Naive thymus-derived CD4-positive, alpha-beta T cell (primary cell): ENCODE measurements around the gene OR2V2. TPM values are rescaled to one million over a fixed set of nuclear protein-coding genes. Genes with fewer than 3 reads are reported as not detected.
"Not testable (repeated sequence)": the region's sequence is repeated elsewhere in the genome, so short reads cannot be mapped to it uniquely, and the experiment has no call there.

Experiments
- ATAC-seq: fragments of 150-1000 bp; cut with Tn5 transposase; 2 replicates; pipeline ENCODE4 v1.10.0; 2021; ENCODE audit warnings: mild to moderate bottlenecking, moderate library complexity
- CTCF ChIA-PET: fragments of 350-600 bp; sonication (Branson Sonifier 250); formaldehyde crosslinking; loops from one replicate; lab custom pipeline; 2021; ENCODE audit warnings: antibody characterized with exemption; lab: Charles Lee
- POLR2A ChIA-PET: fragments of 350-600 bp; sonication (Branson Sonifier 250); formaldehyde crosslinking; loops from one replicate; lab custom pipeline; 2021; ENCODE audit warnings: antibody characterized with exemption, inconsistent platforms; lab: Charles Lee
- DNase-seq, 9 donors: peaks; one replicate each; pipeline versions ENCODE4 v3.0.0 to v3.0.0-alpha.2; 2020 to 2022; ENCODE audit warnings: mixed read lengths in 1 of 9
- H3K27ac ChIP-seq: one replicate; pipeline ENCODE4 v1.7.0; 2013; ENCODE audit warnings: mild to moderate bottlenecking, low read depth, low read length, moderate library complexity
- H3K27me3 ChIP-seq, 2 donors: one replicate each; pipeline ENCODE4 v1.7.0; 2013; ENCODE audit warnings: low read length in 2 of 2, mild to moderate bottlenecking in 2 of 2, moderate library complexity in 2 of 2; ENCODE audit not compliant: control insufficient read depth in 2 of 2, insufficient read depth in 2 of 2
- H3K36me3 ChIP-seq, 3 experiments: 1 replicate in 2 of 3; 2 replicates in 1 of 3; pipeline ENCODE4 v1.7.0; 2013; ENCODE audit warnings: low read length in 3 of 3, mild to moderate bottlenecking in 3 of 3, moderate library complexity in 1 of 3; ENCODE audit not compliant: insufficient read depth in 3 of 3, control insufficient read depth in 2 of 3
- H3K4me1 ChIP-seq, 2 donors: one replicate each; pipeline ENCODE4 v1.7.0; 2013; ENCODE audit warnings: low read length in 2 of 2, mild to moderate bottlenecking in 2 of 2, moderate library complexity in 1 of 2; ENCODE audit not compliant: control insufficient read depth in 2 of 2, insufficient read depth in 2 of 2
- H3K4me3 ChIP-seq: 2 replicates; pipeline ENCODE4 v1.7.0; 2013; ENCODE audit warnings: mild to moderate bottlenecking, low read length
- H3K9me3 ChIP-seq, 3 experiments: 1 replicate in 2 of 3; 2 replicates in 1 of 3; pipeline ENCODE4 v1.7.0; 2013; ENCODE audit warnings: low read length in 3 of 3; ENCODE audit not compliant: control insufficient read depth in 2 of 3
- H3K27ac Mint-ChIP-seq, 9 donors: one replicate each; pipeline ENCODE4 v1.8.0; 2020 to 2022; ENCODE audit warnings: mixed read lengths in 9 of 9, mild to moderate bottlenecking in 8 of 9, moderate library complexity in 5 of 9, inconsistent platforms in 2 of 9
- H3K27me3 Mint-ChIP-seq, 5 donors: one replicate each; pipeline ENCODE4 v1.8.0; 2021 to 2022; ENCODE audit warnings: mixed read lengths in 5 of 5, mild to moderate bottlenecking in 1 of 5
- H3K36me3 Mint-ChIP-seq, 5 donors: one replicate each; pipeline ENCODE4 v1.8.0; 2020 to 2022; ENCODE audit warnings: mixed read lengths in 5 of 5, mild to moderate bottlenecking in 3 of 5, inconsistent platforms in 1 of 5
- H3K4me1 Mint-ChIP-seq, 7 donors: one replicate each; pipeline ENCODE4 v1.8.0; 2020 to 2022; ENCODE audit warnings: mixed read lengths in 7 of 7, mild to moderate bottlenecking in 3 of 7, inconsistent platforms in 1 of 7
- H3K4me3 Mint-ChIP-seq, 10 donors: one replicate each; pipeline ENCODE4 v1.8.0; 2020 to 2022; ENCODE audit warnings: mild to moderate bottlenecking in 10 of 10, mixed read lengths in 10 of 10, moderate library complexity in 6 of 10, inconsistent platforms in 2 of 10
- H3K9me3 Mint-ChIP-seq, 11 donors: one replicate each; pipeline ENCODE4 v1.8.0; 2020 to 2022; ENCODE audit warnings: mixed read lengths in 11 of 11, mild to moderate bottlenecking in 4 of 11, inconsistent platforms in 1 of 11, moderate library complexity in 1 of 11
- intact Hi-C, 2 donors: fragments of 100-400 bp; cut with micrococcal nuclease; formaldehyde crosslinking; loops; one replicate each; pipeline ENCODE4 v1.15.1; 2023
- polyA plus RNA-seq, 2 donors: library from polyadenylated mRNA; unstranded; fragments of 300-500 nt; fragmentation: Illumina TruSeq; gene quantifications; one replicate each; pipeline ENCODE4 v1.2.3, GENCODE V29; 2021
- total RNA-seq, 6 experiments: library from RNA in 5 of 6; stranded (reverse) in 5 of 6; gene quantifications; 1 replicate in 5 of 6; 2 replicates in 1 of 6; pipeline ENCODE4 v1.2.3 and lab custom pipeline; 2021 to 2026

Gene OR2V2
- total and polyA plus RNA-seq, 7 experiments from 2014 or later = not detected

DNA sequence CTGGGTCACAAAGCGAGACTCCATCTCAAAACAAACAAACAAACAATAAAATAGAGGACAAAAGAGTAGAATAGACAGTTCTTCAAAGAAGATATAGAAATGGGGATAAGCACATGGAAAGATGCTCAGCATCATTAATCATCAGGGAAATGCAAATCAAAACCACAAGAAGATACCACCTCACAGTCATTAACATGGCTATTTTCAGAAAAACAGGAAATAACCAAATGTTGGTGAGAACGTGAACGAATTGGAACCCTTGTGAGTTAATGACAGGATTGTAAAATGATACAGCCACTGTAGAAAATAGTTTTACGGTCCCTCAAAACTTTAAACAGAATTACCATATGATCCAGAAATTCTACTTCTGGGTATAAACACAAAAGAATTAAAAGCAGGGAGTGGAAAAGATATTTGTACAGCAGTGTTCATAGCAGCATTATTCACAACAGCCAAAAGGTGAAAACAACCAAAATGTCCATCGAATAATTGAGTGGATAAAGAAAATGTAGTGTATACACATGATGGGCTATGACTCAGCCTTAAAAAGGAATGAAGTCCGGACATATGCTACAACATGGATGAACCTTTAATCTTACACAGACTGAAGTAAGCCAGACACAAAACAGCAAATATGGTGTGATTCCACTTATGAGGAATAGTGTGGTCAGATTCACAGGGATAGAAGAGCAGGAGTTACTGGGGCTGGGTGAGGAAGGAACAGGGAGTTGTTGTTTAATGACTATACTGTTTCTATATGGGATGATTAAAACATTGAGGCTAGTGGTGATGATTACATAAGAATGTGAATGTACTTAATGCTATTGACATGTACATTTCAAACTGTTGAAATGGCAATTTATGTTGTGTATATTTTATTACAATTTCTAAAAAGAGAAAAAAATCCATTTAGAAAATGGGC is 19.7 kb downstream of the OR2V2 start:
- no peak for DNase-seq
- ChIA-PET POLR2A (interaction anchor here (0.8 to 1.6 kb wide), 2 partner anchors 55 to 109 kb away, joined by 3 to 6 read pairs; partner anchors contain the start of gene TRIM41), CTCF (no interaction called here)
- Histone ChIP-seq H3K27me3 (peaks cover 6 to 26% of the 10 kb centered on the region in 2 donors), H3K4me1 (peaks cover 0 to 7% of the 10 kb centered on the region in 2 donors), H3K9me3 (no peaks in the 10 kb centered on the region), H3K4me3 (no peak overlapping the region), H3K27ac (no peak overlapping the region), H3K36me3 (no peaks in the 10 kb centered on the region)
- peaks cover 0 to 20% (median 0%) of the 10 kb centered on the region in 11 donors for H3K9me3 Mint-ChIP-seq
- no peak for ATAC-seq
- peaks cover 18 to 68% (median 56%) of the 10 kb centered on the region in 7 donors for H3K4me1 Mint-ChIP-seq
- H3K4me3 Mint-ChIP-seq = no peak overlapping the region
- intact Hi-C loops = no loop called here
- H3K36me3 Mint-ChIP-seq = peaks cover 0 to 9% (median 0%) of the 10 kb centered on the region in 5 donors
- peaks cover 41 to 79% (median 72%) of the 10 kb centered on the region in 5 donors for H3K27me3 Mint-ChIP-seq
- H3K27ac Mint-ChIP-seq = peak overlapping the region in 3 of 9 donors; percentile 12 to 63 (median 44)

DNA sequence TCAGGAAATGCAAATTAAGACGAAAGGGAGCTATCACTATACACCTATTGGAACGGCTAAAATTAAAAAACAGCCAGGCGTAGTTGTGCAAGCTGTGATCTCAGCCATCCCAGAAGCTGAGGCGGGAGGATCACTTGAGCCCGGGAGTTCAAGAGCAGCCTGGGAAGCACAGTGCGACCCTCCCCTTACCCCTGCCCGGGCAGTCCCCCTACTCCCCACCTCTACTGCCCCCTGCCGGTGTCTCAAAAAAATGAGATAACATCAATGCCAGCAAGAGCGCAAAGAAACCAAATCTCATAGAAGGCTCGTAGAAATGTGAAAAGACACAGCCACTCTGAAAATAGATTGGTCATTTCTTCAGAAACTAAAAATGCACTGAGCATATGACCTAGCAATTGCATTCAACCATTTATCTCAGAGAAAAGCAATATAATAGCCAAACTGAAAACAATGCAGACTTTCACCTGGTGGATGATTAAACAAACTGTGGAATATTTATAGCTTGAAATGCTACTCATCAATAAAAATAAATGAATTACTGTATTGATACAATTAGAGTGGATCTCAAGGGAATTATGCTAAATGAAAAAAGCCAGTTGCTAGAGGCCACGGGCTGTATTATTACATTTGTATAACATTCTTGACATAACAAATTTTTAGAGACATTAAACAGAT is 20.6 kb downstream of the OR2V2 start:
- H3K27me3 ChIP-seq = peaks cover 6 to 26% of the 10 kb centered on the region in 2 donors
- H3K36me3 ChIP-seq = no peaks in the 10 kb centered on the region
- peak in 2 of 9 donors; percentile 27 to 47 for DNase-seq
- Mint-ChIP-seq H3K27me3 (peaks cover 45 to 83% (median 77%) of the 10 kb centered on the region in 5 donors), H3K4me3 (no peak overlapping the region), H3K27ac (peak overlapping the region in 5 of 9 donors; percentile 6 to 63 (median 31)), H3K9me3 (peaks cover 0 to 20% (median 0%) of the 10 kb centered on the region in 11 donors), H3K4me1 (peaks cover 19 to 75% (median 61%) of the 10 kb centered on the region in 7 donors), H3K36me3 (peaks cover 0 to 9% (median 0%) of the 10 kb centered on the region in 5 donors)
- intact Hi-C loops = no loop called here
- peak; percentile 62 for ATAC-seq
- no peaks in the 10 kb centered on the region for H3K9me3 ChIP-seq
- ChIA-PET CTCF (interaction anchor here (1.4 kb wide), 1 partner anchor 17 kb away, joined by 5 read pairs; no protein-coding TSS in a partner anchor), POLR2A (interaction anchor here (0.7 to 1.6 kb wide), 4 partner anchors 17 to 447 kb away, joined by 3 to 6 read pairs (median 4); partner anchors contain the start of genes TRIM41 and TRIM52)
- H3K4me3 ChIP-seq = no peak overlapping the region
- H3K27ac ChIP-seq = no peak overlapping the region
- peaks cover 4 to 13% of the 10 kb centered on the region in 2 donors for H3K4me1 ChIP-seq

DNA sequence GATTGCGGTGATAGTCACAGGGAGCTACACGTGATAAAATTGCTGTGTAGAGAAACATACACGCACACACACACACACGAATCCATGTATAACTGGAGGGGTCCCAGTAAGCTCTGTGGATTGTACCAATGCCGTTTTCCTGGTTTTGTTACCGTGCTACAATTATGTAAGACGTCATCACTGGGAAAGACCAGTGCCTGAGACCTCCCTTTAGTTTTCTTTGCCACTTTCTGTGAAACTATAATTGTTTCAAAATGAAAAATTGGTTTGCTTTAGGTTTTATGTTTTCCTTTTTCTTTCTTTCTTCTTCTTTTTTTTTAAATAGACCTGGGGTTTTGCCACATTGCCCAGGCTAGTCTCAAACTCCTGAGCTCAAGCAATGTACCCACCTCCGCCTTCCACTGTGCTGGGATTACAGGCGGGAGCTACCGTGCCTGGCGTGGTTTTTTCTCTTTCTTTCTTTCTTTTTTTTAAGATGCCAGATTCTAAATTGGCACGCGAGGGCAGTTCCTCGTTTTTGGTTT is 21.3 kb downstream of the OR2V2 start:
- peaks cover 0 to 8% (median 5%) of the 10 kb centered on the region in 5 donors for H3K36me3 Mint-ChIP-seq
- Histone ChIP-seq H3K36me3 (no peaks in the 10 kb centered on the region), H3K4me3 (no peak overlapping the region), H3K9me3 (no peaks in the 10 kb centered on the region), H3K4me1 (peaks cover 10 to 18% of the 10 kb centered on the region in 2 donors), H3K27me3 (peaks cover 6 to 26% of the 10 kb centered on the region in 2 donors), H3K27ac (no peak overlapping the region)
- H3K27me3 Mint-ChIP-seq = peaks cover 52 to 83% (median 76%) of the 10 kb centered on the region in 5 donors
- H3K4me3 Mint-ChIP-seq = peak overlapping the region in 4 of 10 donors; percentile 3 to 71 (median 58)
- CTCF ChIA-PET = interaction anchor here (1.4 kb wide), 1 partner anchor 16 kb away, joined by 5 read pairs; no protein-coding TSS in a partner anchor
- peaks cover 0 to 25% (median 1%) of the 10 kb centered on the region in 11 donors for H3K9me3 Mint-ChIP-seq
- DNase-seq (no peak), ATAC-seq (no peak)
- peaks cover 24 to 75% (median 62%) of the 10 kb centered on the region in 7 donors for H3K4me1 Mint-ChIP-seq
- POLR2A ChIA-PET = interaction anchor here (0.7 to 1.6 kb wide), 4 partner anchors 16 to 448 kb away, joined by 3 to 6 read pairs (median 4); partner anchors contain the start of genes TRIM41 and TRIM52
- peak overlapping the region in 2 of 9 donors; percentile 44 to 48 for H3K27ac Mint-ChIP-seq
- intact Hi-C loops = no loop called here

DNA sequence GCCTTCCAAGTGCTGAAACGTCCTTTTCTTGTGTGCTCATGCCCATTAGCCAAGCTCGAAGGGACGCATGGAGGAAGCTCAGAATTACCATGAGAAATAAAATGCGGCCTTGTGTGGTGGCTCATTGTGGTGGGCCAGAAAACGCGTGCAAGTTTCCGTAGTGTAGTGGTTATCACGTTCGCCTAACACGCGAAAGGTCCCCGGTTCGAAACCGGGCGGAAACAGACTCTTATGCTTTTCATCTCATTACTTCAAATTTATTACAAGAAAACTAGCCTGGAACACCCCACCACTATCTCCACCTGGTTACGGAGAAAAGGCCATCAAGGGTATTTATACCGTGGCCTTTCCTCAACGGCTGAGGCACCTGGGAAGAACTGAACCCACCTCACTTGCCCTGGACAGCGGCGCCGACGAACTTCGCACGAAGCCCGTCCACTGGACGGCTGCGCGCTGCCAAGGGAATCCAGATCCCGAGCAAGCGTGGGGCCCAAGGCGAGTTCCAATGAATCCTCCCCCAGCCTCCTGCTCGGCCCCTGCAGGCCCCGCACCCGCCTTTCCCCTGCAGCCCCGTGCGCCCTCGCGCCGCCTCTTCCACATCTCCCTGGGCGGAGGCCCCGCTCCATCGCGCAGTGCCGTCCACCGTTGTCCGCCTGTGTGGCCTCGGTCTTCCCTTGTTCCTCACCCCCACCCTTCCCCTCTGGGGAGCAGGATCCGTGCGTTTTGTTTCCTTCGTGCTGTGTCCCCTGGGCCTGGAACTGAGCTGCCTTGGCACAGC is 22.3 kb downstream of the OR2V2 start:
- Mint-ChIP-seq H3K9me3 (peaks cover 0 to 22% (median 0%) of the 10 kb centered on the region in 11 donors), H3K27me3 (peaks cover 52 to 82% (median 81%) of the 10 kb centered on the region in 5 donors), H3K4me3 (peak overlapping the region; percentile 48 to 82 (median 64)), H3K27ac (peak overlapping the region in 6 of 9 donors; percentile 43 to 93 (median 76)), H3K4me1 (peaks cover 21 to 70% (median 60%) of the 10 kb centered on the region in 7 donors)
- DNase-seq (peak; percentile 29 to 84 (median 73)), ATAC-seq (peak; percentile 33)
- CTCF ChIA-PET = interaction anchor here (0.9 to 1.4 kb wide), 2 partner anchors 15 to 20 kb away, joined by 3 to 5 read pairs; no protein-coding TSS in a partner anchor
- H3K4me3 ChIP-seq, H3K27ac ChIP-seq, POLR2A ChIA-PET, H3K36me3 Mint-ChIP-seq, H3K36me3 ChIP-seq, intact Hi-C loops, H3K9me3 ChIP-seq: not testable (repeated sequence)
- Histone ChIP-seq H3K4me1 (peaks cover 10 to 23% of the 10 kb centered on the region in 2 donors), H3K27me3 (peaks cover 6 to 26% of the 10 kb centered on the region in 2 donors)

DNA sequence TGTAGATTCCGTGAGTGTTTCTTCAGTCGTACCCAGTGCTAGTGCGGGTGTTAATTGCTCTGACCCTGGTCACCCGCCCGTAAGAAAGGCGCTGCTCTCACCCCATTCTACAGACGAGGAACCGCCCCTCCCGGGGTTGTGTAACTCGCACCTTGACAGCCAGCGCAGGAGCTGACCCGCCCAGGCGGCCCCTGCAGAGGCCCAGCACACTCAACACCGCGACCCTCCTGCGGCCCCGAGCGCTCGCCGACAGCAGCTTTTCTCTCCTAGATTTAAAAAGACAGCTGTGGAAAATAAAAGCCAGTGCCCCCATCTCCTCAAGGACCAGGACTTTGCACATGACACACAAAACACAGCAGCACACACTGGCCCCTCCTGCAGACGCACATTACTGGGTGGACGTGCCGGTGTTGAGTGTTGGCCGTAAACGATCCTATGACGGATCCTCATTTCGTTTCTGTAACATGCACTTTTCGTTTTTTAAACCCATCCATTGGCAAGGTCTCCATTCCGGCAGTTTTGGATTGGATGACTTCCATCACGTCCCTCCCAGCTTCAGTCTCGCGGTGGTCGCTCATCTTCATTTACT is 22.9 kb downstream of the OR2V2 start:
- ChIA-PET CTCF (interaction anchor here (0.9 kb wide), 1 partner anchor 19 kb away, joined by 3 read pairs; no protein-coding TSS in a partner anchor), POLR2A (interaction anchor here (0.8 to 1.2 kb wide), 3 partner anchors 20 to 90 kb away, joined by 3 to 4 read pairs (median 3); partner anchors contain the start of gene TRIM52)
- Mint-ChIP-seq H3K27me3 (peaks cover 52 to 80% (median 77%) of the 10 kb centered on the region in 5 donors), H3K4me3 (peak overlapping the region in 8 of 10 donors; percentile 49 to 82 (median 64)), H3K4me1 (peaks cover 20 to 67% (median 57%) of the 10 kb centered on the region in 7 donors), H3K27ac (peak overlapping the region in 6 of 9 donors; percentile 43 to 76 (median 52)), H3K9me3 (peaks cover 0 to 22% (median 0%) of the 10 kb centered on the region in 11 donors), H3K36me3 (peaks cover 0 to 6% (median 4%) of the 10 kb centered on the region in 5 donors)
- H3K4me1 ChIP-seq = peaks cover 10 to 23% of the 10 kb centered on the region in 2 donors
- no peak overlapping the region for H3K4me3 ChIP-seq
- intact Hi-C loops = no loop called here
- DNase-seq (no peak), ATAC-seq (no peak)
- H3K9me3 ChIP-seq = no peaks in the 10 kb centered on the region
- no peak overlapping the region for H3K27ac ChIP-seq
- peaks cover 6 to 26% of the 10 kb centered on the region in 2 donors for H3K27me3 ChIP-seq
- H3K36me3 ChIP-seq = no peaks in the 10 kb centered on the region
